HepG2 (cell line): ENCODE data around the gene FAF1. TPM values are rescaled to one million over a fixed set of nuclear protein-coding genes. Genes with fewer than 3 reads are reported as not detected.

Experiments used
- ATAC-seq: fragments of 200-7000 bp; cut with Tn5 transposase; 3 replicates; pipeline ENCODE4 v1.9.1; 2020; ENCODE audit warnings: mild to moderate bottlenecking, moderate library complexity
- BruUV-seq: library from RNA; stranded (reverse); fragments of 400-500 nt; replicated peaks from 2 replicates; lab custom pipeline; 2021; lab: Mats Ljungman, UMichigan
- CTCF ChIA-PET: fragments of 300-600 bp; formaldehyde crosslinking; extraction: SDS; loops from one replicate; lab custom pipeline; 2021; ENCODE audit warnings: low total read pairs, inconsistent platforms, low intra/inter-chr PET ratio; lab: Yijun Ruan, JAX
- POLR2A ChIA-PET: fragments of 350-600 bp; sonication (Branson Sonifier 250); formaldehyde crosslinking; loops from one replicate; lab custom pipeline; 2020; ENCODE audit warnings: antibody characterized with exemption, inconsistent platforms; lab: Yijun Ruan, JAX
- DNase-seq: peaks from one replicate; pipeline ENCODE4 v3.0.0-alpha.2; 2015; ENCODE audit warnings: low spot score
- FAIRE-seq: peaks from 3 replicates; lab custom pipeline; 2011; peaks lifted over from hg19 to GRCh38; lab: Jason Lieb, UNC
- H2AFZ ChIP-seq: one replicate; pipeline ENCODE4 v1.6.1; 2011; ENCODE audit warnings: low read length, inconsistent platforms
- H3K27ac ChIP-seq: fragments of 300-600 bp; 3 replicates; pipeline ENCODE4 v1.8.0; 2011; ENCODE audit warnings: mixed run types, mild to moderate bottlenecking, mixed read lengths, low read length, inconsistent platforms; ENCODE audit not compliant: insufficient read depth; ENCODE audit errors: extremely low read length
- H3K27me3 ChIP-seq, 2 experiments: fragments of 200-600 bp in 1 of 2; 2 replicates in 1 of 2; 3 replicates in 1 of 2; pipeline versions ENCODE4 v1.6.0 to v1.8.0; 2011; ENCODE audit warnings: low read length in 2 of 2, mild to moderate bottlenecking in 2 of 2, moderate library complexity in 2 of 2, inconsistent platforms in 1 of 2; ENCODE audit not compliant: insufficient read depth in 2 of 2, control insufficient read depth in 1 of 2
- H3K36me3 ChIP-seq, 2 experiments: fragments of 200-600 bp in 1 of 2; replicated peaks in 1 of 2; 2 replicates in 1 of 2; 3 replicates in 1 of 2; pipeline versions ENCODE4 v1.5.1 to v1.8.0; 2011; ENCODE audit warnings: low read length in 2 of 2, inconsistent platforms in 1 of 2; ENCODE audit not compliant: insufficient read depth in 2 of 2, control insufficient read depth in 1 of 2
- H3K4me1 ChIP-seq: 2 replicates; pipeline ENCODE4 v1.5.1; 2012; ENCODE audit warnings: low read length, inconsistent platforms; ENCODE audit not compliant: insufficient read depth
- H3K4me2 ChIP-seq: 2 replicates; pipeline ENCODE4 v1.6.0; 2011; ENCODE audit warnings: low read depth, low read length, inconsistent platforms
- H3K4me3 ChIP-seq, 3 experiments: fragments of 200-600 bp in 1 of 3; sonication (generic), shearing (Covaris generic) in 1 of 3; replicated peaks in 1 of 3; 2 replicates each; pipeline ENCODE4 v1.5.1; 2011 to 2016; ENCODE audit warnings: low read length in 3 of 3, inconsistent platforms in 2 of 3, low read depth in 2 of 3, mild to moderate bottlenecking in 2 of 3, control low read depth in 1 of 3, mixed read lengths in 1 of 3; ENCODE audit not compliant: insufficient read depth in 1 of 3
- H3K79me2 ChIP-seq: one replicate; pipeline ENCODE4 v1.6.1; 2011; ENCODE audit warnings: low read length, inconsistent platforms; ENCODE audit not compliant: insufficient read depth
- H3K9ac ChIP-seq: 2 replicates; pipeline ENCODE4 v1.6.0; 2011; ENCODE audit warnings: mild to moderate bottlenecking, low read depth, low read length, inconsistent platforms; ENCODE audit not compliant: insufficient read depth
- H3K9me3 ChIP-seq: 2 replicates; pipeline ENCODE4 v1.5.1; 2012; ENCODE audit warnings: mild to moderate bottlenecking, low read length
- H4K20me1 ChIP-seq: 2 replicates; pipeline ENCODE4 v1.6.0; 2011; ENCODE audit warnings: inconsistent platforms, mild to moderate bottlenecking, low read length, moderate library complexity; ENCODE audit not compliant: insufficient read depth
- DR1 ChIP-seq: sonication (generic); formaldehyde crosslinking; IDR thresholded peaks from 2 replicates; pipeline ENCODE4 v1.8.0; 2021; ENCODE audit warnings: mild to moderate bottlenecking, missing genetic modification reagents, inconsistent platforms
- DZIP1 ChIP-seq: sonication (generic); formaldehyde crosslinking; IDR thresholded peaks from 2 replicates; pipeline ENCODE4 v1.5.0; 2020; ENCODE audit warnings: mild to moderate bottlenecking, missing genetic modification reagents
- FOXP1 ChIP-seq, 2 experiments: fragments of 450-650 bp in 1 of 2; IDR thresholded peaks; 2 replicates each; pipeline ENCODE4 v1.6.1; 2017 to 2018; ENCODE audit warnings: antibody characterized with exemption in 1 of 2
- HMG20A ChIP-seq: IDR thresholded peaks from 2 replicates; pipeline ENCODE4 v1.6.1; 2016; ENCODE audit warnings: borderline replicate concordance
- HNRNPH1 ChIP-seq: fragments of 200-400 bp; formaldehyde crosslinking; optimal IDR thresholded peaks from 2 replicates; pipeline ENCODE3; 2017; ENCODE audit warnings: mild to moderate bottlenecking, low read depth, low read length
- ZBTB20 ChIP-seq: sonication (generic); formaldehyde crosslinking; IDR thresholded peaks from 2 replicates; pipeline ENCODE4 v1.8.1; 2023; ENCODE audit warnings: missing genetic modification reagents, low read depth, mild to moderate bottlenecking, borderline replicate concordance
- ZBTB25 ChIP-seq: IDR thresholded peaks from 2 replicates; pipeline ENCODE4 v1.6.1; 2018; ENCODE audit warnings: missing genetic modification reagents
- ZBTB39 ChIP-seq: sonication (generic); formaldehyde crosslinking; IDR thresholded peaks from 2 replicates; pipeline ENCODE4 v1.5.0; 2020; ENCODE audit warnings: missing genetic modification reagents
- ZFAT ChIP-seq: sonication (generic); formaldehyde crosslinking; conservative IDR thresholded peaks from 2 replicates; pipeline ENCODE4 v1.8.1; 2023; ENCODE audit warnings: missing genetic modification reagents, inconsistent platforms
- ZIK1 ChIP-seq: sonication (generic); formaldehyde crosslinking; IDR thresholded peaks from 2 replicates; pipeline ENCODE4 v1.5.0; 2020; ENCODE audit warnings: mild to moderate bottlenecking, low read depth, missing genetic modification reagents, borderline replicate concordance
- ZNF143 ChIP-seq: sonication (generic); formaldehyde crosslinking; IDR thresholded peaks from 2 replicates; pipeline ENCODE4 v1.4.0; 2020; ENCODE audit warnings: missing genetic modification reagents
- ZNF30 ChIP-seq: sonication (generic); formaldehyde crosslinking; IDR thresholded peaks from 2 replicates; pipeline ENCODE4 v1.5.0; 2020; ENCODE audit warnings: mild to moderate bottlenecking, missing genetic modification reagents
- ZNF549 ChIP-seq: sonication (generic); formaldehyde crosslinking; IDR thresholded peaks from 2 replicates; pipeline ENCODE4 v1.5.0; 2020; ENCODE audit warnings: missing genetic modification reagents
- ZNF614 ChIP-seq: IDR thresholded peaks from 2 replicates; pipeline ENCODE4 v1.6.1; 2018; ENCODE audit warnings: missing biosample characterization, missing genetic modification reagents, inconsistent platforms, borderline replicate concordance
- ZNF709 ChIP-seq: sonication (generic); formaldehyde crosslinking; IDR thresholded peaks from 2 replicates; pipeline ENCODE4 v1.5.0; 2020; ENCODE audit warnings: mild to moderate bottlenecking, missing genetic modification reagents
- WGBS: methylation state at CpG from one replicate; pipeline ENCODE4 v1.1.6; 2017; ENCODE audit warnings: low lambda C conversion rate; 5-methylcytosine and 5-hydroxymethylcytosine counted together
- in situ Hi-C: cut with HindIII; loops from 2 replicates; pipeline ENCODE4 v1.10.0; 2017; ENCODE audit warnings: low pct_unique_long_range_greater_than_20kb; ENCODE audit not compliant: extremely low pct_ligation_motif_present
- intact Hi-C: fragments of 100-400 bp; cut with micrococcal nuclease; formaldehyde crosslinking; loops from one replicate; pipeline ENCODE4 v1.10.0; 2022; ENCODE audit not compliant: unreplicated experiment
- polyA plus RNA-seq, 8 experiments: library from polyadenylated mRNA; depleted of rRNA in 3 of 8; stranded (reverse) in 7 of 8; unstranded in 1 of 8; fragments of >200 nt; fragmentation: Illumina TruSeq in 4 of 8; extraction: Trizol in 4 of 8; gene quantifications; 2 replicates each; pipeline versions ENCODE4 v1.2.1 to v1.2.3, GENCODE V29; 2011 to 2016; ENCODE audit warnings: low read depth in 4 of 8, missing spikeins in 1 of 8, mixed read lengths in 1 of 8; ENCODE audit not compliant: insufficient read depth in 1 of 8
- total RNA-seq, 5 experiments: library from RNA; depleted of rRNA; stranded (reverse); fragments of >200 nt; fragmentation: Illumina TruSeq; extraction: Trizol; gene quantifications; 2 replicates each; pipeline ENCODE4 v1.2.3, GENCODE V29; 2016; ENCODE audit warnings: low read depth in 1 of 5

The FAF1 gene
- total and polyA plus RNA-seq, 2 of the 13 experiments (the other 11 are each of a cell fraction or from before 2014, with no cell fraction given), result 19.4 to 63.3 TPM

- Histone ChIP-seq H3K9ac (peak overlapping the region; percentile 90), H3K36me3 (peaks cover 0 to 4% of the 10 kb centered on the region in 2 experiments; a peak in 2 of 5 replicates), H3K79me2 (peaks cover 24% of the 10 kb centered on the region), H3K27ac (peak overlapping the region; percentile 93), H2AFZ (peak overlapping the region; percentile 32), H3K4me1 (peaks cover 21% of the 10 kb centered on the region), H3K4me2 (peak overlapping the region; percentile 77), H4K20me1 (no peaks in the 10 kb centered on the region), H3K4me3 (peak overlapping the region; percentile 75 to 95 (median 89)), H3K9me3 (no peaks in the 10 kb centered on the region), H3K27me3 (no peaks in the 10 kb centered on the region; a peak in 1 of 5 replicates)
- intact Hi-C loops (no loop called here), in situ Hi-C loops (loop anchor here (5.0 to 10.0 kb wide), 2 partner anchors 57 to 201 kb away; no protein-coding TSS in a partner anchor)
- FAIRE-seq (no peak), ATAC-seq (peak; percentile 75), DNase-seq (peak; percentile 49)
- POLR2A ChIA-PET, result interaction anchor here (0.7 to 3.4 kb wide), 3 partner anchors 9 to 187 kb away, joined by 3 to 37 read pairs (median 20); partner anchors contain the start of genes CDKN2C and FAF1
- CTCF ChIA-PET, result interaction anchor here (1.3 kb wide), 1 partner anchor 49 kb away, joined by 3 read pairs; no protein-coding TSS in a partner anchor
- BruUV-seq, result no TSS peak
- 0% methylated on average over 15 of the region's 42 CpGs for WGBS
- TF ChIP-seq ZNF709 (CRISPR knock-in tag), result no peak
- no peak for TF ChIP-seq ZBTB25 (CRISPR knock-in tag)
- TF ChIP-seq DZIP1 (CRISPR knock-in tag), result no peak
- 0 out of 2 replicates have a peak, but pooled peaks have one; percentile 39 for TF ChIP-seq ZBTB20 (CRISPR knock-in tag)
- TF ChIP-seq ZNF143 (CRISPR knock-in tag), result 0 out of 2 replicates have a peak, but pooled peaks have one; percentile 15
- TF ChIP-seq FOXP1 (IDR thresholded peaks at IDR 0.05), result no peak
- no peak for TF ChIP-seq FOXP1 (CRISPR knock-in tag; IDR thresholded peaks at IDR 0.05)
- no peak for TF ChIP-seq ZIK1 (CRISPR knock-in tag)
- no peak for TF ChIP-seq ZBTB39 (CRISPR knock-in tag)
- no peak for TF ChIP-seq DR1
- TF ChIP-seq ZNF549 (CRISPR knock-in tag), result no peak
- no peak for TF ChIP-seq HNRNPH1
- TF ChIP-seq ZNF614 (CRISPR knock-in tag), result no peak
- TF ChIP-seq ZNF30 (CRISPR knock-in tag), result no peak
- TF ChIP-seq ZFAT (CRISPR knock-in tag), result no peak
- no peak for TF ChIP-seq HMG20A (CRISPR knock-in tag)
These were observed 18.2 kb upstream of the FAF1 start for GRCh38 chr1:50978144-50978851.
